Measurements from ENCODE around the gene IFI27L1. TPM values are rescaled to one million over a fixed set of nuclear protein-coding genes. Genes with fewer than 3 reads are reported as not detected.

The IFI27L1 gene
- total and polyA plus RNA-seq, 2 of the 13 experiments (the other 11 are each of a cell fraction or from before 2014, with no cell fraction given), result 11.9 to 19.0 TPM

DNA sequence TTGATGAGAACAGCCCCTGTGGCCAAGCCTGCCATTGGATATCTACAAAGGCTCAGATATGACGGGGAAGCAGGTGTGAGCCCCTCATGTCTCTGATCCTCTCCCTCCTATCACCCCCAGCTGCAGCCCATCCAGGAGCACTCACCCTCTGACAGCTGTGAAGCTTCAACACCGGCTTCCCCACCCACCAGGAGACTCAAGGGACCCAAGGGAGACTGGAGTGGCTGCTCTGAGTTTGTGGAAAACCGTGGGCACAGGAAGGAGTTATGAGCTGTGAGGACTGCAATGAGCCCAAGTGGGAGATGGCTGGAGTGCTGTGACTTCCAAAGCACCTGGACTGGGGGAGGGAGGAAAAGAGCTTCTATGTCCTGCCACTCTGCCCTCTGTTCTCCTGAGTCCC is 40.4 kb downstream of the IFI27L1 start:
- CTCF ChIA-PET (ENCODE audit: low intra/inter-chr PET ratio, low total read pairs), result no interaction called here
- POLR2A ChIA-PET, result no interaction called here
- no peak for ATAC-seq
- BruUV-seq (replicated peaks), result no TSS peak
- peaks cover 21% of the 10 kb centered on the region for H3K4me1 ChIP-seq (ENCODE audit: insufficient read depth, low read length)
- H3K27ac ChIP-seq (ENCODE audit: extremely low read length, insufficient read depth, low read length), result no peak overlapping the region
- TF ChIP-seq, protein P1, sequence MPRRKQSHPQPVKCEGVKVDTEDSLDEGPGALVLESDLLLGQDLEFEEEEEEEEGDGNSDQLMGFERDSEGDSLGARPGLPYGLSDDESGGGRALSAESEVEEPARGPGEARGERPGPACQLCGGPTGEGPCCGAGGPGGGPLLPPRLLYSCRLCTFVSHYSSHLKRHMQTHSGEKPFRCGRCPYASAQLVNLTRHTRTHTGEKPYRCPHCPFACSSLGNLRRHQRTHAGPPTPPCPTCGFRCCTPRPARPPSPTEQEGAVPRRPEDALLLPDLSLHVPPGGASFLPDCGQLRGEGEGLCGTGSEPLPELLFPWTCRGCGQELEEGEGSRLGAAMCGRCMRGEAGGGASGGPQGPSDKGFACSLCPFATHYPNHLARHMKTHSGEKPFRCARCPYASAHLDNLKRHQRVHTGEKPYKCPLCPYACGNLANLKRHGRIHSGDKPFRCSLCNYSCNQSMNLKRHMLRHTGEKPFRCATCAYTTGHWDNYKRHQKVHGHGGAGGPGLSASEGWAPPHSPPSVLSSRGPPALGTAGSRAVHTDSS (CRISPR knock-in tag; conservative IDR thresholded peaks at IDR 0.05), result no peak
- TF ChIP-seq ZNF614 (CRISPR knock-in tag; IDR thresholded peaks at IDR 0.05; ENCODE audit: borderline replicate concordance) (no peak), NAIF1 (CRISPR knock-in tag; IDR thresholded peaks at IDR 0.05; ENCODE audit: borderline replicate concordance) (no peak), FOSL1 (CRISPR knock-in tag; IDR thresholded peaks at IDR 0.05; ENCODE audit: borderline replicate concordance) (no peak), POLR2AphosphoS2 (IDR thresholded peaks at IDR 0.05; ENCODE audit: low read depth, low read length) (no peak), GATAD2A (CRISPR knock-in tag; IDR thresholded peaks at IDR 0.05) (no peak), MTF1 (CRISPR knock-in tag; IDR thresholded peaks at IDR 0.05) (no peak), PHF20 (CRISPR knock-in tag; IDR thresholded peaks at IDR 0.05) (no peak), ZNF232 (CRISPR knock-in tag; IDR thresholded peaks at IDR 0.05; ENCODE audit: borderline replicate concordance) (no peak), HNRNPK (IDR thresholded peaks at IDR 0.05; ENCODE audit: low read depth, low read length, poor library complexity, severe bottlenecking) (no peak), KDM4B (CRISPR knock-in tag; IDR thresholded peaks at IDR 0.05) (no peak)
- TF ChIP-seq, protein P2, sequence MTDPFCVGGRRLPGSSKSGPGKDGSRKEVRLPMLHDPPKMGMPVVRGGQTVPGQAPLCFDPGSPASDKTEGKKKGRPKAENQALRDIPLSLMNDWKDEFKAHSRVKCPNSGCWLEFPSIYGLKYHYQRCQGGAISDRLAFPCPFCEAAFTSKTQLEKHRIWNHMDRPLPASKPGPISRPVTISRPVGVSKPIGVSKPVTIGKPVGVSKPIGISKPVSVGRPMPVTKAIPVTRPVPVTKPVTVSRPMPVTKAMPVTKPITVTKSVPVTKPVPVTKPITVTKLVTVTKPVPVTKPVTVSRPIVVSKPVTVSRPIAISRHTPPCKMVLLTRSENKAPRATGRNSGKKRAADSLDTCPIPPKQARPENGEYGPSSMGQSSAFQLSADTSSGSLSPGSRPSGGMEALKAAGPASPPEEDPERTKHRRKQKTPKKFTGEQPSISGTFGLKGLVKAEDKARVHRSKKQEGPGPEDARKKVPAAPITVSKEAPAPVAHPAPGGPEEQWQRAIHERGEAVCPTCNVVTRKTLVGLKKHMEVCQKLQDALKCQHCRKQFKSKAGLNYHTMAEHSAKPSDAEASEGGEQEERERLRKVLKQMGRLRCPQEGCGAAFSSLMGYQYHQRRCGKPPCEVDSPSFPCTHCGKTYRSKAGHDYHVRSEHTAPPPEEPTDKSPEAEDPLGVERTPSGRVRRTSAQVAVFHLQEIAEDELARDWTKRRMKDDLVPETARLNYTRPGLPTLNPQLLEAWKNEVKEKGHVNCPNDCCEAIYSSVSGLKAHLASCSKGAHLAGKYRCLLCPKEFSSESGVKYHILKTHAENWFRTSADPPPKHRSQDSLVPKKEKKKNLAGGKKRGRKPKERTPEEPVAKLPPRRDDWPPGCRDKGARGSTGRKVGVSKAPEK (CRISPR knock-in tag; IDR thresholded peaks at IDR 0.05; ENCODE audit: borderline replicate concordance), result no peak
- TF ChIP-seq, protein P3, sequence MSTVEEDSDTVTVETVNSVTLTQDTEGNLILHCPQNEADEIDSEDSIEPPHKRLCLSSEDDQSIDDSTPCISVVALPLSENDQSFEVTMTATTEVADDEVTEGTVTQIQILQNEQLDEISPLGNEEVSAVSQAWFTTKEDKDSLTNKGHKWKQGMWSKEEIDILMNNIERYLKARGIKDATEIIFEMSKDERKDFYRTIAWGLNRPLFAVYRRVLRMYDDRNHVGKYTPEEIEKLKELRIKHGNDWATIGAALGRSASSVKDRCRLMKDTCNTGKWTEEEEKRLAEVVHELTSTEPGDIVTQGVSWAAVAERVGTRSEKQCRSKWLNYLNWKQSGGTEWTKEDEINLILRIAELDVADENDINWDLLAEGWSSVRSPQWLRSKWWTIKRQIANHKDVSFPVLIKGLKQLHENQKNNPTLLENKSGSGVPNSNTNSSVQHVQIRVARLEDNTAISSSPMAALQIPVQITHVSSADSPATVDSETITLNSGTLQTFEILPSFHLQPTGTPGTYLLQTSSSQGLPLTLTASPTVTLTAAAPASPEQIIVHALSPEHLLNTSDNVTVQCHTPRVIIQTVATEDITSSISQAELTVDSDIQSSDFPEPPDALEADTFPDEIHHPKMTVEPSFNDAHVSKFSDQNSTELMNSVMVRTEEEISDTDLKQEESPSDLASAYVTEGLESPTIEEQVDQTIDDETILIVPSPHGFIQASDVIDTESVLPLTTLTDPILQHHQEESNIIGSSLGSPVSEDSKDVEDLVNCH (CRISPR knock-in tag; IDR thresholded peaks at IDR 0.05), result no peak
- H3K9ac ChIP-seq (ENCODE audit: insufficient read depth, low read depth, low read length), result no peak overlapping the region
- no peak for DNase-seq (ENCODE audit: low spot score)
- H3K36me3 ChIP-seq (replicated peaks in 1 of 2; ENCODE audit: control insufficient read depth in 1 of 2, insufficient read depth in 2 of 2, low read length in 2 of 2), result no peaks in the 10 kb centered on the region
- no peak for FAIRE-seq
- in situ Hi-C loops (cut with HindIII; ENCODE audit: extremely low pct_ligation_motif_present, low pct_unique_long_range_greater_than_20kb) (no loop called here), intact Hi-C loops (cut with micrococcal nuclease; ENCODE audit: unreplicated experiment) (no loop called here)
- no peak overlapping the region for H3K4me2 ChIP-seq (ENCODE audit: low read depth, low read length)
- WGBS (ENCODE audit: low lambda C conversion rate), result 6% methylated on average over 3 of the region's 3 CpGs
- no peaks in the 10 kb centered on the region for H3K9me3 ChIP-seq (ENCODE audit: low read length)
- H4K20me1 ChIP-seq (ENCODE audit: insufficient read depth, low read length), result no peaks in the 10 kb centered on the region
- H3K27me3 ChIP-seq (ENCODE audit: control insufficient read depth in 1 of 2, insufficient read depth in 2 of 2, low read length in 2 of 2), result peaks cover 2 to 26% of the 10 kb centered on the region in 2 experiments; a peak in 3 of 5 replicates
- H2AFZ ChIP-seq (ENCODE audit: low read length), result no peak overlapping the region
- no peaks in the 10 kb centered on the region for H3K79me2 ChIP-seq (ENCODE audit: insufficient read depth, low read length)
- H3K4me3 ChIP-seq (replicated peaks in 1 of 3; ENCODE audit: insufficient read depth in 1 of 3, low read depth in 2 of 3, low read length in 3 of 3), result no peak overlapping the region
